HG03575 (cell line): ENCODE measurements around the gene RNASEL.

Experiments
- ATAC-seq: cut with Tn5 transposase; IDR thresholded peaks from one replicate; pipeline ENCODE4 v1.9.1; 2021; ENCODE audit not compliant: unreplicated experiment, insufficient number of reproducible peaks, low FRiP score; ENCODE audit errors: extremely low read depth

RNASEL gene

GRCh38 chr1:182603646-182604174 is 14.7 kb upstream of the RNASEL start:
- no peak for ATAC-seq

- ATAC-seq: no peak
These were observed 14.0 kb upstream of the RNASEL start for GRCh38 chr1:182602935-182603645.

GRCh38 chr1:182601913-182602312 is 12.9 kb upstream of the RNASEL start:
- no peak for ATAC-seq

- ATAC-seq: no peak
These were observed 12.3 kb upstream of the RNASEL start for GRCh38 chr1:182601416-182601786.

GRCh38 chr1:182600745-182601415 is 11.8 kb upstream of the RNASEL start:
- no peak for ATAC-seq

GRCh38 chr1:182600036-182600713 is 11.1 kb upstream of the RNASEL start:
- ATAC-seq: no peak

GRCh38 chr1:182599339-182599738 is 10.3 kb upstream of the RNASEL start:
- no peak for ATAC-seq

GRCh38 chr1:182598296-182598695 is 9.2 kb upstream of the RNASEL start:
- ATAC-seq: no peak

GRCh38 chr1:182596934-182597333 is 7.9 kb upstream of the RNASEL start:
- no peak for ATAC-seq

GRCh38 chr1:182595641-182596240 is 6.7 kb upstream of the RNASEL start:
- no peak for ATAC-seq

GRCh38 chr1:182589931-182590330 is 875 bp upstream of the RNASEL start:
- no peak for ATAC-seq

GRCh38 chr1:182589520-182589919 is 464 bp upstream of the RNASEL start:
- ATAC-seq: no peak

- ATAC-seq: no peak
These were observed 1.2 kb downstream of the RNASEL start for GRCh38 chr1:182587666-182588499.

GRCh38 chr1:182587093-182587492 is 2.0 kb downstream of the RNASEL start:
- ATAC-seq: no peak

GRCh38 chr1:182586380-182586779 is 2.7 kb downstream of the RNASEL start:
- no peak for ATAC-seq

- no peak for ATAC-seq
These were observed 4.3 kb downstream of the RNASEL start for GRCh38 chr1:182584746-182585145.

GRCh38 chr1:182580736-182581135 is 8.3 kb downstream of the RNASEL start:
- no peak for ATAC-seq

- ATAC-seq: no peak
These were observed 13.4 kb downstream of the RNASEL start for GRCh38 chr1:182575540-182576149.
